K562 (cell line): ENCODE results near the gene KEL. TPM values are rescaled to one million over a fixed set of nuclear protein-coding genes. Genes with fewer than 3 reads are reported as not detected.

Experiments
- ATAC-seq: fragments of 200-7000 bp; cut with Tn5 transposase; 3 replicates; pipeline ENCODE4 v1.9.1; 2020; ENCODE audit warnings: moderate library complexity
- BruUV-seq: library from RNA; stranded (reverse); fragments of 400-500 nt; replicated peaks from 2 replicates; lab custom pipeline; 2021; lab: Mats Ljungman, UMichigan
- CTCF ChIA-PET: fragments of 300-600 bp; formaldehyde crosslinking; extraction: SDS; loops from one replicate; lab custom pipeline; 2021; ENCODE audit warnings: low intra/inter-chr PET ratio; lab: Yijun Ruan, JAX
- POLR2A ChIA-PET: fragments of 300-600, 350-650 bp; sonication (Branson Sonifier 250); formaldehyde crosslinking; extraction: SDS; loops from one replicate; lab custom pipeline; 2021; ENCODE audit warnings: antibody characterized with exemption, inconsistent platforms; lab: Yijun Ruan, JAX
- DNase-seq, 4 experiments: peaks; one replicate each; pipeline versions ENCODE4 v3.0.0 to v3.0.0-alpha.2; 2011 to 2018; ENCODE audit warnings: low spot score in 3 of 4, mixed read lengths in 3 of 4; ENCODE audit errors: extremely low read depth in 1 of 4
- FAIRE-seq: peaks from 2 replicates; lab custom pipeline; 2011; peaks lifted over from hg19 to GRCh38; lab: Jason Lieb, UNC
- H2AFZ ChIP-seq: 2 replicates; pipeline ENCODE4 v1.6.0; 2011; ENCODE audit warnings: low read depth, low read length, control low read depth, inconsistent platforms
- H3K27ac ChIP-seq: fragments of 200-600 bp; 3 replicates; pipeline ENCODE4 v1.8.0; 2011; ENCODE audit warnings: low read depth, mild to moderate bottlenecking, control low read depth, inconsistent platforms, low read length, moderate library complexity, mixed read lengths; ENCODE audit errors: extremely low read depth
- H3K27me3 ChIP-seq, 2 experiments: fragments of 300-600 bp in 1 of 2; 2 replicates in 1 of 2; 3 replicates in 1 of 2; pipeline versions ENCODE4 v1.6.0 to v1.8.0; 2011; ENCODE audit warnings: inconsistent platforms in 2 of 2, low read length in 2 of 2, mild to moderate bottlenecking in 1 of 2, mixed read lengths in 1 of 2, moderate library complexity in 1 of 2; ENCODE audit not compliant: control insufficient read depth in 2 of 2, insufficient read depth in 2 of 2
- H3K36me3 ChIP-seq: fragments of 300-600 bp; 3 replicates; pipeline ENCODE4 v1.8.0; 2011; ENCODE audit warnings: mild to moderate bottlenecking, low read length, inconsistent platforms; ENCODE audit not compliant: control insufficient read depth, insufficient read depth
- H3K4me1 ChIP-seq, 2 experiments: fragments of 200-600 bp in 1 of 2; replicated peaks in 1 of 2; 2 replicates in 1 of 2; 3 replicates in 1 of 2; pipeline versions ENCODE4 v1.5.1 to v1.8.0; 2011; ENCODE audit warnings: inconsistent platforms in 2 of 2, low read length in 2 of 2, mild to moderate bottlenecking in 1 of 2, mixed read lengths in 1 of 2, moderate library complexity in 1 of 2; ENCODE audit not compliant: control insufficient read depth in 2 of 2, insufficient read depth in 2 of 2
- H3K4me2 ChIP-seq: 2 replicates; pipeline ENCODE4 v1.6.1; 2011; ENCODE audit warnings: low read length, control low read depth, inconsistent platforms, mixed read lengths; ENCODE audit not compliant: insufficient read depth
- H3K4me3 ChIP-seq: fragments of 200-600 bp; sonication (generic), shearing (Covaris generic); 2 replicates; pipeline ENCODE4 v1.5.1; 2016; ENCODE audit warnings: control low read depth, inconsistent platforms
- H3K79me2 ChIP-seq: fragments of 200-600 bp; 3 replicates; pipeline ENCODE4 v1.8.0; 2011; ENCODE audit warnings: low read length, inconsistent platforms; ENCODE audit not compliant: control insufficient read depth, insufficient read depth
- H3K9ac ChIP-seq, 2 experiments: 2 replicates each; pipeline versions ENCODE4 v1.6.0 to v1.6.1; 2011; ENCODE audit warnings: low read depth in 2 of 2, low read length in 2 of 2, control low read depth in 1 of 2, inconsistent platforms in 1 of 2, mild to moderate bottlenecking in 1 of 2, mixed read lengths in 1 of 2; ENCODE audit not compliant: insufficient read depth in 1 of 2
- H3K9me1 ChIP-seq: one replicate; pipeline ENCODE4 v1.6.0; 2011; ENCODE audit warnings: inconsistent platforms, mild to moderate bottlenecking, low read length, moderate library complexity; ENCODE audit not compliant: control insufficient read depth, insufficient read depth
- H3K9me3 ChIP-seq: replicated peaks from 2 replicates; pipeline ENCODE4 v1.5.1; 2011; ENCODE audit warnings: low read depth, low read length, inconsistent platforms; ENCODE audit not compliant: control insufficient read depth, insufficient read depth
- H4K20me1 ChIP-seq: replicated peaks from 2 replicates; pipeline ENCODE4 v1.6.1; 2011; ENCODE audit warnings: low read length, inconsistent platforms, mixed read lengths; ENCODE audit not compliant: control insufficient read depth, insufficient read depth
- FOXA3 ChIP-seq, 2 experiments: fragments of 450-650 bp in 1 of 2; sonication (generic) in 1 of 2; formaldehyde crosslinking; IDR thresholded peaks in 1 of 2; conservative IDR thresholded peaks in 1 of 2; 2 replicates each; pipeline versions ENCODE4 v1.4.0 to v1.8.0; 2020 to 2022; ENCODE audit warnings: mild to moderate bottlenecking in 2 of 2, missing genetic modification reagents in 1 of 2
- ZNF224 ChIP-seq: sonication (generic); formaldehyde crosslinking; IDR thresholded peaks from 2 replicates; pipeline ENCODE4 v1.8.0; 2022; ENCODE audit warnings: mild to moderate bottlenecking, missing genetic modification reagents
- ZNF384 ChIP-seq: IDR thresholded peaks from 2 replicates; pipeline ENCODE4 v1.6.1; 2012; ENCODE audit warnings: low read depth, low read length, improper control_type of control experiment
- WGBS: fragments of 100-300 bp; shearing (Covaris generic); methylation state at CpG from one replicate; pipeline ENCODE4 v1.1.6; 2016; ENCODE audit warnings: low coverage, mixed read lengths; ENCODE audit not compliant: insufficient coverage; ENCODE audit errors: missing lambda C conversion rate; 5-methylcytosine and 5-hydroxymethylcytosine counted together
- in situ Hi-C: fragments of 300-500 bp; cut with MboI; formaldehyde crosslinking; loops from 4 replicates; pipeline ENCODE4 v1.15.0; 2018; ENCODE audit warnings: inconsistent platforms, mixed read lengths
- intact Hi-C: fragments of 100-400 bp; cut with micrococcal nuclease; formaldehyde crosslinking; loops from 2 replicates; pipeline ENCODE4 v1.14.2; 2022
- polyA plus RNA-seq, 8 experiments: library from polyadenylated mRNA; depleted of rRNA in 4 of 8; stranded (reverse) in 5 of 8; unstranded in 3 of 8; fragments of >200 nt; fragmentation: Nextera tagmentation in 2 of 8; fragmentation: Illumina TruSeq in 1 of 8; extraction: Ambion mirVana in 2 of 8; extraction: Trizol in 1 of 8; gene quantifications; 2 replicates each; pipeline versions ENCODE4 v1.2.1 to v1.2.3, GENCODE V29; 2011 to 2014; ENCODE audit warnings: inconsistent platforms in 1 of 8, missing spikeins in 1 of 8
- total RNA-seq, 7 experiments: library from RNA; depleted of rRNA in 6 of 7; stranded (reverse); fragments of >200 nt in 6 of 7; fragmentation: Illumina TruSeq in 2 of 7; extraction: Trizol in 2 of 7; gene quantifications; 2 replicates each; pipeline versions ENCODE4 v1.2.1 to v1.2.3, GENCODE V29; 2011 to 2021; ENCODE audit warnings: low replicate concordance in 1 of 7
- TF ChIP-seq, protein P1 (sequence below): fragments of 200-800 bp; sonication (Bioruptor generic); IDR thresholded peaks from 2 replicates; pipeline ENCODE4 v1.6.1; 2017; ENCODE audit warnings: missing genetic modification characterization, missing compliant biosample characterization

Gene KEL
- total and polyA plus RNA-seq, 9 of the 15 experiments (the other 6 are each of a cell fraction or from before 2014, with no cell fraction given), result 9.0 to 47.4 (median 22.2) TPM

- Histone ChIP-seq H3K9me1 (no peaks in the 10 kb centered on the region), H3K4me1 (peaks cover 3 to 6% of the 10 kb centered on the region in 2 experiments; a peak in 2 of 5 replicates), H3K27me3 (peaks cover 15 to 25% of the 10 kb centered on the region in 2 experiments; a peak in 4 of 5 replicates), H3K4me3 (no peak overlapping the region), H3K9me3 (no peaks in the 10 kb centered on the region), H3K36me3 (peaks cover 15% of the 10 kb centered on the region; the same call in 2 of the 3 replicates), H3K79me2 (no peaks in the 10 kb centered on the region), H2AFZ (no peak overlapping the region), H3K27ac (no peak overlapping the region), H4K20me1 (peaks cover 4% of the 10 kb centered on the region; the same call in 1 of the 2 replicates), H3K4me2 (no peak overlapping the region), H3K9ac (no peak overlapping the region; a peak in 1 of 4 replicates)
- ChIA-PET CTCF (interaction anchor here (0.6 kb wide), 1 partner anchor 275 kb away, joined by 3 read pairs; no protein-coding TSS in a partner anchor), POLR2A (interaction anchor here (0.5 to 1.6 kb wide), 7 partner anchors 9 to 164 kb away, joined by 3 to 6 read pairs (median 3); partner anchors contain the start of gene KEL)
- TF ChIP-seq ZNF224 (CRISPR knock-in tag) (0 out of 2 replicates have a peak, but pooled peaks have one; percentile 15), ZNF384 (no peak), FOXA3 (CRISPR knock-in tag; conservative IDR thresholded peaks at IDR 0.05 in 1 of 2, IDR thresholded peaks at IDR 0.05 in 1 of 2) (0 out of 4 replicates have a peak, but pooled peaks of 1 of the 2 experiments have one; percentile 11)
- TF ChIP-seq, protein P1, sequence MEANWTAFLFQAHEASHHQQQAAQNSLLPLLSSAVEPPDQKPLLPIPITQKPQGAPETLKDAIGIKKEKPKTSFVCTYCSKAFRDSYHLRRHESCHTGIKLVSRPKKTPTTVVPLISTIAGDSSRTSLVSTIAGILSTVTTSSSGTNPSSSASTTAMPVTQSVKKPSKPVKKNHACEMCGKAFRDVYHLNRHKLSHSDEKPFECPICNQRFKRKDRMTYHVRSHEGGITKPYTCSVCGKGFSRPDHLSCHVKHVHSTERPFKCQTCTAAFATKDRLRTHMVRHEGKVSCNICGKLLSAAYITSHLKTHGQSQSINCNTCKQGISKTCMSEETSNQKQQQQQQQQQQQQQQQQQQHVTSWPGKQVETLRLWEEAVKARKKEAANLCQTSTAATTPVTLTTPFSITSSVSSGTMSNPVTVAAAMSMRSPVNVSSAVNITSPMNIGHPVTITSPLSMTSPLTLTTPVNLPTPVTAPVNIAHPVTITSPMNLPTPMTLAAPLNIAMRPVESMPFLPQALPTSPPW (CRISPR knock-in tag), result 0 out of 2 replicates have a peak, but pooled peaks have one; percentile 35
- ATAC-seq (no peak), FAIRE-seq (no peak), DNase-seq (peak; percentile 30 to 64 (median 46))
- in situ Hi-C loops, result no loop called here
- no TSS peak for BruUV-seq
- intact Hi-C loops, result no loop called here
- 33% methylated on average over 8 of the region's 12 CpGs for WGBS
These were observed 26.1 kb downstream of the KEL start for GRCh38 chr7:142935941-142936565.
